T1000 (cell line): ENCODE data around the gene GPSM1.
"Not testable (repeated sequence)": the region's sequence is repeated elsewhere in the genome, so short reads cannot be mapped to it uniquely, and the experiment has no call there.

Source experiments
- DNase-seq: peaks from one replicate; lab custom pipeline; 2025; ENCODE audit warnings: mixed read lengths; lab: John Stamatoyannopoulos, UW

Gene GPSM1

GRCh38 chr9:136344544-136345280 lies 17.4 kb downstream of the GPSM1 start:
- DNase-seq: no peak

GRCh38 chr9:136345281-136346156 lies 18.2 kb downstream of the GPSM1 start:
- no peak for DNase-seq

- DNase-seq: no peak
Measured at GRCh38 chr9:136346157-136346481, 18.8 kb downstream of the GPSM1 start.

- DNase-seq: no peak
Measured at GRCh38 chr9:136346927-136347465, 19.7 kb downstream of the GPSM1 start.

GRCh38 chr9:136347472-136348256 lies 20.3 kb downstream of the GPSM1 start:
- DNase-seq: no peak

- no peak for DNase-seq
Measured at GRCh38 chr9:136348691-136349090, 21.4 kb downstream of the GPSM1 start.

GRCh38 chr9:136349546-136349945 lies 22.2 kb downstream of the GPSM1 start:
- DNase-seq: no peak

GRCh38 chr9:136351252-136351800 lies 24.0 kb downstream of the GPSM1 start:
- DNase-seq: no peak

- DNase-seq: not testable (repeated sequence)
Measured at GRCh38 chr9:136351868-136352267, 24.5 kb downstream of the GPSM1 start.

- no peak for DNase-seq
Measured at GRCh38 chr9:136352682-136353081, 25.3 kb downstream of the GPSM1 start.

- no peak for DNase-seq
Measured at GRCh38 chr9:136353088-136353487, 25.7 kb downstream of the GPSM1 start.

- no peak for DNase-seq
Measured at GRCh38 chr9:136353757-136354488, 26.6 kb downstream of the GPSM1 start.

- peak; percentile 18 for DNase-seq
Measured at GRCh38 chr9:136354592-136355085, 27.3 kb downstream of the GPSM1 start.

- DNase-seq: no peak
Measured at GRCh38 chr9:136355616-136356557, 28.5 kb downstream of the GPSM1 start.

GRCh38 chr9:136357202-136357725 lies 29.9 kb downstream of the GPSM1 start:
- DNase-seq: no peak

GRCh38 chr9:136358016-136358415 lies 30.7 kb downstream of the GPSM1 start:
- no peak for DNase-seq

GRCh38 chr9:136358888-136359287 lies 31.5 kb downstream of the GPSM1 start:
- no peak for DNase-seq

GRCh38 chr9:136359774-136360718 lies 32.7 kb downstream of the GPSM1 start:
- DNase-seq: no peak
